IPS DF 19.7 (cell line): ENCODE results near the gene GARS1.
"Not testable (repeated sequence)": the region's sequence is repeated elsewhere in the genome, so short reads cannot be mapped to it uniquely, and the experiment has no call there.

Experiments used
- DNase-seq: peaks from one replicate; pipeline ENCODE4 v3.0.0-alpha.2; 2013; ENCODE audit warnings: low read depth, low spot score

Gene GARS1

GRCh38 chr7:30572212-30572841 is 22.4 kb upstream of the GARS1 start:
- no peak for DNase-seq

GRCh38 chr7:30575910-30576309 is 18.8 kb upstream of the GARS1 start:
- DNase-seq, result no peak

GRCh38 chr7:30583181-30583580 is 11.5 kb upstream of the GARS1 start:
- no peak for DNase-seq

DNA sequence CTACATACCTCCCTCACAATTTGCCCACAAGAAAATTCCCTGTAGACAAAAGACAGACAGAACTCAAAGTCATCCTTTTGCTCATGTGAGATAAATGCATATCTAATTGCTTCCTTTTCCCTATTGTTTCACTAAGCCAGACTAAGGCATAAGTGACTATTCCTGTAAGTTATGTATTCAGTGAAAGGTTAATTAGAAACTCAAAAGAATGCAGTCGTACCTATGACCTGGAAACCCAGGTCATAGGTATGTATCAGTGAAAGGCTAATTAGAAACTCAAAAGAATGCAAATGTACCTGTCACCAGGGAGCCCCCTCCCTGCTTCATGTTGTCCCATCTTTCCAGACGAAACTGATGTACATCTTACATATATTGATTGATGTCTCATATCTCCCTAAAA is 10.3 kb upstream of the GARS1 start:
- no peak for DNase-seq

GRCh38 chr7:30584965-30585364 is 9.7 kb upstream of the GARS1 start:
- DNase-seq, result no peak

DNA sequence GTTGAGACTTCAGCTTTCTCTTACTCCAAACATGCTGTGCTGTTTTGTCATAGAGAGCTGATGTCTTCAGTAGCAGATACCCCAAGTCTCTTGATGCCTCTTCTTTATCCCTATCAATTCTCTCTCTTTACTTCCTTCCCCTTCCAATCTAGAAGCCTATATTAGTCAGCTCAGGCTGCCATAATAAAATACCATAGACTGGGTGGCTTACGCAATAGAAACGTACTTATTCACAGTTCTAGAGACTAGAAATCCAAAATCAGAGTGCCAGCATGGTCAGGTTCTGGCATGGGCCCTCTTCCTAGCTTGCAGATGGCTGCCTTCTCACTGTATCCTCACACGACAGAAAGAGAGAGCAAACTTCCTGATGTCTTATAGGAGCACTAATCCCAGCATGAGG is 9.0 kb upstream of the GARS1 start:
- DNase-seq, result no peak

DNA sequence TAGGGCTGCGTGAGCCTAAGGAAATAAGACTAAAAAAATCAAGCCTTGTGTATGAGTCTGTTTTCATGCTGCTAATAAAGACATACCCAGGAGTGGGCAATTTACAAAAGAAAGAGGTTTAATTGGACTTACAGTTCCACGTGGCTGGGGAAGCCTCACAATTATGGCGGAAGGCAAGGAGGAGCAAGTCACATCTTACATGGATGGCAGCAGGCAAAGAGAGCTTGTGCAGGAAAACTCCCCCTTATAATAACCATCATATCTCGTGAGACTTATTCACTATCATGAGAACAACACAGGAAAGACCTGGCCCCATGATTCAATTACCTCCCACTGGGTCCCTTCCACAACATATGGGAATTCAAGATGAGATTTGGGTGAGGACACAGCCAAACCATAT is 7.1 kb upstream of the GARS1 start:
- DNase-seq, result not testable (repeated sequence)

GRCh38 chr7:30589111-30589510 is 5.6 kb upstream of the GARS1 start:
- no peak for DNase-seq

GRCh38 chr7:30594048-30594539 is 584 bp upstream of the GARS1 start:
- no peak for DNase-seq

- no peak for DNase-seq
Measured at GRCh38 chr7:30595436-30596013, 847 bp downstream of the GARS1 start.

DNA sequence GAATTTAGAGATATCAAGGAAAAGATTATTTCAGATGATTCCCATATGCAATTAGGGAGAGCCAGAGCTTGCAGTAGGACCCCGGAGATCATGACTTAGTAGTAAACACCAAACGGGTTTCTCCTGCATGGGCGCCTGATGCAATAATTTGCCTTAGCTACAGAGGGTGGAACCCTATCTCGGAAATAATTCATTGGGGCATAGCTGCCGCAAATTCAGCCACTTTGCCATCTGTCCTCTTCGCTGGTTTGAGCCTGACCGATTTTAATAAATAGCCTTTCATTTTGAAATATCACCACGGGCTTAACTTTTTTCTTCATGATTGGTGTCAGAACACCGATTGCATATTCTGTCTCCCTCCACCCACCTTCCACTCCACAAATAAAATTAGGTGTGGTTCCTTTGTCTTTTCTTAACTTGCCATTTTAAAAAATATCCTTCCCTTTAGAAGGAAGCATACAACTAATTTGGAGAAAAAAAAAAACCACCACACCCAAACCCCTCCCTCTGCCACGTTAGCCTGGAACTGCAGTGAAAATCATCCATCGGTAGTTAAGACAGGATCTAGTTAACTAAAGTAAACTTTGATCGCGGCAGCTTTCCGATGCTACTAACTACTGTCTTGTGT is 1.4 kb downstream of the GARS1 start:
- DNase-seq, result no peak

GRCh38 chr7:30596721-30597120 is 2.0 kb downstream of the GARS1 start:
- DNase-seq, result no peak

GRCh38 chr7:30598121-30598876 is 3.6 kb downstream of the GARS1 start:
- no peak for DNase-seq

DNA sequence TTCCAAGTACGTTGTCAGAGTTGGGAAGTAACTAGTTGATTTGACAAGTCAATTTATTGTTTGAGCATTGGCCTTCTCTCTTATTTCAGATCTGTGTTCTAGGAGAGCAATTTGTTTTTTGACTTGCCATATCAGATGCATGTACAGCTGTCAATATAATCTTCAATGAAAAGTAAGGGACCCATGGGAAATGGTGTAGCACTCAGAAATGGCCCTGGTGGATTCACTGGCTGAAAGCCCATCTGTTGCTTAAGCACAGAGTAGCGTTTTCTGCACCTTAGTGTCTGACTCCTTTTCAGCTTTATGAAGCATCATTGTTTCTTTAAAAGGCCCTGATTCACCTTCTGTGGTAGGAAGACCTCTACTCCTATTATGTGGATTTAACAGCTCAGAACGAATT is 10.2 kb downstream of the GARS1 start:
- no peak for DNase-seq

DNA sequence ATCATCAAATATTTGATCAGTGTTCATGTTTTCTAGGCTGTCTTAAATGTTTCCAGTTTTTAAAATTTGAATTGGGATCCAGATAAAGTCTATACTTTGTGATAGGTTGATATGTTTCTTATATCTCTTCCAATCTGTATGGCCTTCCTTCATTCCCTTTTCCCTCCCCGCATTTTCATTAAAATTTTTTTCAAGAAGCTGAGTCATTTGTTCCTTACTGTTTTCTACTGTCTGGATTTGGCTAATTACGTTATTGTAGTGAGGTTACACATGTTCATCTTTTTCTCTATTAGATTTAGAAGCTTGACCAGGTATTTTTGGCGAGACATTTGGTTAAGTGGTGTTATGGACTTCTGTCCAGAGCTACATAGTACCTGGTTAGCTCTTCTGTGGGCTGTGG is 11.2 kb downstream of the GARS1 start:
- no peak for DNase-seq

DNA sequence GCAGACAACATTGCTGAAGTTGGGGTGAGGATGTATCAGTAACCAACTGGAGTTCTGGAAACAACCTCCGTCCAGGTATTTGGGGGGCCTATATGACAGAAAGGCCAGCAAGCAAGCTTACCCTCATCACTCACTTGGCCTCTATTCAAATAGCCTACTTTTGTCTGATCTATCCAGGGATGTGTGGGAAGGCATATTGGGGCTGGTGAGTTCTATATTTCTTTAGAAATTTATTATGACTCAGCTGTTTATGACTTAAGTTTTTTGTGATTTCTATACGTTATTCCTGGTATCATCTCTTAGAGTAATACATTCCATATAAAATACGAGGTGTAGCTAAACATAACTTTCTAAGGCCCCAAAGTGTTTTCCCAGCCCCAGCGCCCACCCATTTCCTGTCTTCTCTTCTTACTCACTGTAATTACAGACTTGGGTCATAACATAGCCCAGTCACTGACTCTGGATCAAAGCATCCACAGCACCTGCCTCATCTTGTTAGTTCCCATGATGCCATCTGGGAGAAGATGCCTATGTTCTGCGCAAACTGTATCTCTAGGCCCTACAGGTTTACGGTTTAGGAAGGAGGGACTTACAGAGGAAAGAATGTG is 18.1 kb downstream of the GARS1 start:
- DNase-seq, result no peak

- DNase-seq, result no peak
Measured at GRCh38 chr7:30613366-30614325, 19.0 kb downstream of the GARS1 start.

GRCh38 chr7:30616318-30616717 is 21.6 kb downstream of the GARS1 start:
- DNase-seq, result no peak

DNA sequence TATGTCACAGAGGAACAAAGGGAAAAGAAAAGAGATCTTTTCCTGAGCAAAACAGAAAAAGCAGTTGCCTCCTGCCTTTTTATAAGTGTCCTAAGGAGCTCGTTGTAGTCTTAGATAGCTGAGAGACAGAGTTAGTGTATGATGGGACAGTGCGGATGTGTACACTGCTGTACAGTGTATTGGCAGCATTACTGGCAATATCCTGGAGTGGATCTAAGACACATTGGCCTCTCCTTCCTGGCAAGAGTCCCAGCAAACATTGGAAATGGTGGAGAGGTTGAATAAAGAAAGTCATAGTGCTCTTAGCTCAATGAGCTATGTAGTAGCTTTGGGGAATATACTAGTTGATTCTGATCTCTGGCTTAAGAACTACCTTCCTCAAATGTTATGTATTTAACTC is 22.7 kb downstream of the GARS1 start:
- DNase-seq, result no peak

GRCh38 chr7:30618080-30618676 is 23.5 kb downstream of the GARS1 start:
- no peak for DNase-seq

DNA sequence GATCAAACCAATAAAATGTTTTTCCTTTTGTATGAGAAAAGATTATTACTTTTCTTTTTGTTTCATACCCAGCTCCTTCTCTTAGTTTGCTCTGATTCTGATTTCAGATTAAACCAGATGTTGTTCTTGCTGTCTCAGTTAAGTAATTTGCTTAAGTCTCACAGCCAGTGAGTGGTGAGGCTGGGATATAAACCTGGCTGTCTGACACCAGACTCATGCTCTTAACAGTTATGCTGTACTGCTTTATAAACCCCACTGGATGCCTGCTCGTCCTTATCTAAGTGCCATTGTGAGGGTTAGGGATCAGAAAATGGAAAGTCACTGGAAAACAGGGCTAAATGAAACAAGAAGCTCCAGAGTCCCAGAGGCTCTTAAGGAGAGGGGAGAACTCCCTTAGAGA is 24.3 kb downstream of the GARS1 start:
- no peak for DNase-seq
